Measurements from ENCODE around the gene SSBP3.

The SSBP3 gene

DNA sequence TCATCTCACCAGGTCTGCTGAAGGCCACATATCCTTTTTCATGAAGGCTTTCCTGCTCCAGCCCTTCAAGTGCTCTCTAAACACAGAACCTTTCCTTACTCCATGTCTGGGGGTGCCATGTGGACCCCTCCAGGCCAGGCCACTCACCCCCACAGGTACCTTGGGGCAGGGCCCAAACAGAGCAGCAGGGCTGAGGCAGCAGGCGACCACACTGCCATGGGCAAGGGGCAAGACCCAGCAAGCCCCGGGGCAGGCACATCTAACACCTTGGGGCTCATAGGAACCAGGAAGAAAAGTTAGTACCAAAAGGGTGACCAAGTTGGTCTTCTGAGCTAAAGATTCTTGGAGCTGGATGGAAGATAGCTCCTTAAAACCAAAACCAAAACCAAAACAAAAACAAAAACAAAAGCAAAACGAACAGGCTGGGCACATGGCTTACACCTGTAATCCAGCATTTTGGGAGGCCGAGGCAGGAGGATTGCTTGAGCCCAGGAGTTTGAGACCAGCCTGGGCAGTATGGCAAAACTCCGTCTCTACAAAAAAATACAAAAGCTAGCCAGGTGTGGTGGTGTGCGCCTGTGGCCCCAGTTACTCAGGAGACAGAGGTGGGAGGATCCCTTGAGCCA lies 142.5 kb downstream of the SSBP3 start:
- DNase-seq: no peak

GRCh38 chr1:54262244-54262643 lies 143.9 kb downstream of the SSBP3 start:
- DNase-seq: no peak

- no peak for DNase-seq
Measured at GRCh38 chr1:54260810-54261209, 145.4 kb downstream of the SSBP3 start.

GRCh38 chr1:54259546-54260140 lies 146.6 kb downstream of the SSBP3 start:
- DNase-seq: peak; percentile 32 to 68

DNA sequence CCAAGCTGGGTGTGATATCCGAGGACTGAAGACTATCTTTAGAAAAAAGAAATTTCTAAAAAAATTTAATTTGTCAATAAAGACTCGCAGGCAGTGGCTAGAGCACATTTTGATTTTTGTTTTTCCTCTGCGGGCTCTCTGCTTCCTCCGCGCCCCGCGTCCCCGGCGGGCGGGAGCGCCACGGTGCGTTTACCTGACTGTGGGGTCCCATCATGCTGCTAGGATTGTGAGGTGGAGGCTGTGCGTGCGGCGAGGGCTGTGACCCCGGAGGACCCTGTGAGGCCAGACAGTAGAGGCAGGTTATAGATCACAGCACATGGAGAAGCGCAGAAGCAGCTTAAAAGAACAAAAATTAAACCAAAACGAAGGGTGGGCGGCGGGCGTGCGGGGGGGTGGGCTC lies 148.3 kb downstream of the SSBP3 start:
- DNase-seq: no peak

DNA sequence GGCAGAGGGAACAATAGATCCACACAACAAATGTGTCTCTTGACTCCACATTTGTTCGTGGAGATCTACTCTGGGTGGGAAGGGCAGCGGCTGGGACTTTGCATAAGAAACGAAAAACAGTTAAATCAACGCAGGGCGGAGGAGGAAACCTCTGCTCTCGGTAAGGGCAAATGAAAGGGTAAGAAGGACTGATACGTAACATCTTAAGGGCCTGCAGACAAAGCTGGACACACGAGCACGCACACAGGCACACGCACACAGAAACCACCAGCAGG lies 148.9 kb downstream of the SSBP3 start:
- DNase-seq: no peak

DNA sequence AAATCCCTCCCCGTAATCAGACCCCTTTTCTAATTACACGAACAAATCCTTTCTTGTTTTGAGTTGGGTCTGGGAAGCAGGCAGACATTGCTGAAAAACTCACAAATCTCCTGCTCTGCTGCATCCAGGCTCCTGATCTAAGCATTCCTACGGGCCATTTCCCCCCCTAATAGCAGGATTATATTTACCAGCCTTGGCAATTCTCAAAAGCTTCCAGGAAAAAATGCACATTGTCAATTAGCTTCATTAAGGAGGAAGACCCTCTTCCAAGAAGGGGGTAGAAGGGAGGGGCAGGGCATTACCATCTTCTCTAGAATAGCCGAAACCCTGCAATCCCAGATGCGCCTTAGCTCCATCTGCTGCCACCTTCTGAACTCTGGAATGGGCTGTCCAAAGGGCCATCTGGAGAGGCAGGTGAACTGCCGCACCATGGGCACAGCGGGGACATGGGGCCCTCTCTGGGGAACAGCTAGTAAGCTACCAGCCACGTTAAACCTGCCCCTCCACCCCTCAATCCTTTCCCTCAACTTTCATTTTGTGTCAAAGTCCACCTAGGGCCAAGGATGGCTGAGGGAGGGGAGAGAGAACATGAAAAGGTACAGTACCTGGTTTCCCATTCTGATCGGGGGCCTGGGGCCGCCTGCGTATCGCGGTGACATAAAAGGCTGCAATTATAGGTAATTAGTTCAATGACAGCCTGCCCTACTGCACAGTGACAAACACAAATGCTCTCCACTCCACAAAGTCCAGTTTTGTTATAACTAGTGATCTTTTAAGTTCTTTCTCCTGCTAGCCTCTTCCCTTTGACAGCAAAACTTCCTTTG lies 149.5 kb downstream of the SSBP3 start:
- peak in 1 of 2 experiments; percentile 55 for DNase-seq

DNA sequence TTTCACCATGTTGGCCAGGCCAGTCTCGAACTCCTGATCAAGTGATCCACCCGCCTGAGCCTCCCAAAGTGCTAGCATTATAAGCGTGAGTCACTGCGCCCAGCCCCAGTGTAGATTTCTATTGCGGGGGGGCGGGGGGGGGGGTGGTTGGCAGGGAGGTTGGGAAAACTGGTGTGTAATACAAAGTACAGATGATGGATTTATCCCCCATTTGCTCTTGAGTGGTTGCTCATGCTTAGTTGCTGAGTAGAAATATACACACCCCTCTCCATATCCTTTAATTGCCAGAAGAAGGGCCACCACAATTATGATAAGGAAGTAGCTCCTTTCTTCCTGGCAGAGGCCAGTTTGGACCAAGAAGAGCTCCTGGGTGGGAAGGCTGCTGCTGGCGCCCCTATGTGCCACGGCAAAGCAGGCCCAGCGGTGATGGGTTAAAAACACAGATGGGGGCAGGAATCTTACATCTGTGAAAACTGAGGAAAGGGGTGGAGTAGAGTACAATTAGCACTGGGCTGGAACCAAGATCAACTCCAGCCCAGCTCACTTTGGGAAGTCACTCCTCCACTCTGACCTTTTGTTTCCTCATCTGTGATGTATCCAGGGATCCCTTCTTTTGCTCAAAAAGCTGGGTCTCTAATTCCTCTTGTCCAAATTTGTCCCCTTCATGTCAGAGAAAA lies 151.0 kb downstream of the SSBP3 start:
- DNase-seq: no peak

DNA sequence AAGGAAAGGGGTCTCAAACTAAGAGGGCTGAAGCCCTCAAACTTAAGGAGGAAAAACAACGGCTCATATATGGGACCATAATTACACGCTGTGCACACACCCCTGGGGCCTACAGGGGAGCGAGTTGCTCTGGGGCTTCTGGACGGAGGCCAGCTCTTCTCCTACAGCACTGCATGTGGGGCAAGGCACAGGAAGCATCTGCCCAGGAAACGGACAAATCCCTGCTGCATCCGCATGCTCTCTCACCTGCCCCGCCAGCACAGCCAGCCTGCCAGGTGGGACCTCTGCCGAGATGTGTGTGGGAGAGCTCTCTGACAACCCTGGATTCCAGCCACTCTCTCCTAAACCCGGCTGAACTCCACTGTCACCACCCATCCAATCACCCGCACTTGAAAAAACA lies 152.1 kb downstream of the SSBP3 start:
- DNase-seq: peak; percentile 85 to 94

- DNase-seq: peak in 1 of 2 experiments; percentile 34
Measured at GRCh38 chr1:54253480-54253879, 152.7 kb downstream of the SSBP3 start.

DNA sequence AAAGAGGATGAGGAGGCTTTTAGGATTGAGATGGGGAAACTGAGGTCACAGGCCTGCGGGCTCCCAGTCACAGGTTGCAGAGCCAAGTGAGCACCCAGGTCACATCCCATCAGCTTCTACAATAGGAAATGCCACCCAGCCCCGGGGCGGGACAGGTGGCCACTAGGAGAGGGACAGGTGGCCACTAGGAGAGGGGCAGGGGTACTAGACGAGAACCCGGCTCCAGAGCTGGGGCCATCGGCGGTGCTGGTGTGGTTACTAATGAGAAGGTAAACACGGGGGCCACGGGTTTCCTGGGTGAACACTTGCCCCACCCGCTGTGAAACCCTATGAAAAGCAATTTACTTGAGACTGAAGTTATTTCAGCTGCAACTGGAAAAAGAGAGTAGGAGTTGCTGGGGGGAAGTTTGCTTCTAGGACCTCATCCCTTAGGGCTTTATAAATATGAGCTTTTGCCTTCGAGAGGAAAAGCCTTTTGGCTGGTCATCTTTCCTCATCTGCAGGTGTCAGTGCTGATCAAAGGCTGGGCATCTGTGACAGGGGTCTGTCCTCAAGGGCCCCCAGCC lies 153.7 kb downstream of the SSBP3 start:
- DNase-seq: no peak

DNA sequence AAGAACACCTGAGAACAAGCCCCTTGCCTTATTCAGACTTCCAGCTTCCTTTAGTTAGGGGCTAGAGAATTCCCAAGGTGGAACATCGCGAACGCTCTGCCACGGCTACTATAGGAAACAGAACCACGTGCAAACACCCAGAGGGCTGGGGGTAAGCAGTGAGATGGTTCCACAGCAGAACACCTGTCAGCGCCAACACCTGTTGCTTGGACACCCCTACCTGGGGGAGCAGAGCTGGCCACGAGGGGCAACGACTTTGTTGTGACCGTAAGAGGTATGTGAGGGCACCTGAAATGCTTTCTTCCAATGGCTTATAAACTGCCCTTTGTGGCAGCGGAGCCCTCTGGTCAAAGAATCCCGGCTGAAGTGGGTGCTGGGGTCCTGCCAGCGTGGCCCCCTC lies 155.5 kb downstream of the SSBP3 start:
- DNase-seq: no peak

DNA sequence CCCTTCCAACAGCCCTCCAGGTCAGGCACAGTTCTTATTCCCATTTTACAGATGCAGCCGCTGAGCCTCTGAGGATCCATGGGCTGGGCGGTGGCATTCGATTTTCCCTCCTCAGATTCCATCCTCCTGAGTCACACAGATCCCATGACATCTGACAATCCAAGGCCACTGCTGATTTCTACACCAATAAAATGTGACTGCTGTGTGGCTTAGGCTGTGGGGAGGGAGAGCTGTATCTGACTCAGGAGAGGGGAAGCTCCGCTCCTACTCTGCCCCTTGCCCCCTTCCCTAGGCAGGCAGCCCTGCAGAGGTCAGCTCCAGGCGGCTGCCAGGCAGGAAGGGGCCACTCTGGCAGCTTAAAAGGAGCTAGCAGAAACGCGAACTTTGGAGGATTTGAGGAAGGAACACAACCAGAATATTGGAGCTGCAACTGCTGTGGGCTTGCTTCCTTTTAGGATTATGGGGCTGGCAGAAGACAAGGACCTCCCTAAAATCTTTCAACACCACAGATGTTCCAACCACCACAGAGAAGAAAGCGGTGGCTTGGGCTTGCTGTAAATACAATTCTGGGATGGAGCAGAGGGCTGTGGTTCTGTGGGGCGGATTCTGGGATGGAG lies 156.3 kb downstream of the SSBP3 start:
- DNase-seq: no peak

DNA sequence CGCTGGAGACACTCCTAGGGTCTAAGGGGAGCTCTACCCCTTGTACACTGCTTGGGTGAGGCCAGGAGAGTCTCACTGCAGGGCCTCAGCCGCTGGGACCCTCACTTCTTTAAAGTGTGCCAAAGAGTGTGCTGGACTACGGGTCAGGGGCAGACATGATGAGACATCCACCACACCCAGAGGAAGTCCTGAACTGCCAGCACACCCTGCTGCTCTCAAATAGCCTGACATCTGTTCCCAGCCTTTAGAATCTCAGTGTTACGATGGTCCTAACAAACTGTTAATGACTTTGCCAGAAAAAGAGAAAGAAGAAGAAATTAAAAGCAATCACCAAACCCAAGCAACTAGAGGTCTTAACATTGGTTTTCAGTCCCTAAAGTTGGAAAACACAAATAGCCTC lies 157.2 kb downstream of the SSBP3 start:
- DNase-seq: no peak

DNA sequence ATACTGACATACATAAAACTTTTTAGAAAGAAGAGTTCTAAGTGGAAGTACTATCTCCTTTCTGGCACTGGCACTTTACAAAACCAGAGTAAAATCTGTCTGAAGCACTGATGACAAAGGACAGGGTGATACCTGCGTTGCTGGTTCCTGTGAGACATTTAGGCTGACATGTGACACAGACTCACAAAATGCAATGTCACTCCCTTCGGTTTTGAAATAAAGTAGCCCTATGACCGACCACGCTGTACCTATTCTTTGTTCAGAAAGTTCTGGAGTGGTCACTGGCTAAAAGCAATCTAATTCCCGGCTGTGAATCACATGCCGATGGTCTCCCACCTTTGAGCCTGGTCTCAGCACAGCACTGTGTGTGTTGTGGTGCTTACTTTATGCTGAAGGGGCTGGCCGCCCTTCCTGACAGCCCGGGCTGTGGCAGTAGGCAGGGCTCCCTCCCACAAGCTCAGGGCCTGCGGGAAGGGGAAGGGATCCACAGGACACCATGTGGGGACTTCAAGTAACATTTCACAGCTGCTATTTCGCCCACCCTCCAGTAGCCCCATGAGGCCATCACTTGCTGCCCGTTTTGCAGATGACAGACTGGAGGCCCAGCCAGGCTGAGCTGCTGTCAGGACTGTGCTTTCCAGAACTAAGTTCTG lies 158.2 kb downstream of the SSBP3 start:
- no peak for DNase-seq

DNA sequence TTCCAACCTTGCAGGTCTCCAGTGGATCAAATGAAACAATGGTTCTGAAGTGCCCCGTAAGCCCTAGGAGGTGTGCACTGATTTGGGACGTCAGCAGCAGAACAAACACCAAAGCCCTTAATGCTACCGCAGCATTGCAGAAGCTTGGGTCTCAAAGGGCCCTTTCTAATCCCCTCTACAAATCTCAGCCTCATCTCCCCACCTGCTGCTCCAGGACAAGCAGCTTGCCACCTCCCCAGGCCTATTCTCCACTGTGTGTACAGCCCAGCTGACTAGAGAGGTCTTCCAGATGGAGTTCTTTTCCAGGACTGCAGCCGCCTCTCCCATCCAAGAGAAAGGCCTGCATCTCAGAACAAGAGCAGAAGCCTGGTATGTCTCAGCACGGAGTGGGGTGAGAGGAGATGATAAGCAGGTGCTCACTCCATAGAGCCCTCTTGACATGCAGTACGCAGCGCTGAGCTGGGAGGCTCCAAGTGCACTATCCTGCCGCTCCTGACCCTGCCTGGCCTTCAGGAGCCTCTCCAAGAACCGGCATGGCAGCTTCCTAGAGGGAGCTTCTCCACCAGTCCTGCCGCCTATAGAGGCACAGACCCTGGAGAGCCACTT lies 160.0 kb downstream of the SSBP3 start:
- DNase-seq: no peak

- DNase-seq: no peak
Measured at GRCh38 chr1:54245501-54245900, 160.7 kb downstream of the SSBP3 start.

DNA sequence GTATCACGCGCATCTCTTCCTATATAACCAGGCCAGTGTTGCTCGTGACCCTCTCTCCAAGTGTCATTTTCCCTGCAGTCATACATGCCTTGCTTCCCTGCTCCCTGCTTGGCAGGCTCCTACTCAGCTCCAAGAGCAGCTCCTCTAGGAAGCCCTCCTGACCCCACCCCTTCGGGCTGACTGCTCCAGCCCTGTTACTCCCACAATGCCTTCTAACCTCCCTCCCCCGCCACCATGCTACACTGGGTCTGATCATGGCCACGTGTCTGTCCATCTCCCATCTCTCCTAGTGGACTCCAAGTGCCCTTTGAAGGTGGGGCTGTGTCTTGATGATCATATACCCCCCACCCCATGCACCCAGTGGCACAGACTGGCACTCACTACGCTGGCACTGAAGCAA lies 161.5 kb downstream of the SSBP3 start:
- DNase-seq: no peak

DNA sequence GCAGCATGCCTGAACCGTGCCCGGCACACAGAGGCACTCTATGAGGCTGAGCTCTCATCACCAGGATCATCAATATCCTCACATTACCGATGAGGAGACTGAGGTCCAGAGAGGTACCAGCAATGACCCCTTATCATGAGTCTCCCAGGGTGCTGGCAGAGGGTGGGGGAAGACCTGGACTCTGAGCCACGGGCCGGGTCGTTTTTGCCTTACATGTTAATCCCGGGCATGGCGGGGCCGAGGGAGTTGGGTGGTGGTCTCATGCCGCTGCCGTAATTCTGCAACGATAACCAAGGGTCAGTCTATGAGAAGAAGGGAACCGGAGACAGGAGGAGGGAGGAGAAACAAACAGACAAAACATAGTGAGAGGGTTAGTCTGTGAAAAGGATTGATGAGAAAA lies 163.2 kb downstream of the SSBP3 start:
- no peak for DNase-seq

- no peak for DNase-seq
Measured at GRCh38 chr1:54241364-54241763, 164.8 kb downstream of the SSBP3 start.

DNA sequence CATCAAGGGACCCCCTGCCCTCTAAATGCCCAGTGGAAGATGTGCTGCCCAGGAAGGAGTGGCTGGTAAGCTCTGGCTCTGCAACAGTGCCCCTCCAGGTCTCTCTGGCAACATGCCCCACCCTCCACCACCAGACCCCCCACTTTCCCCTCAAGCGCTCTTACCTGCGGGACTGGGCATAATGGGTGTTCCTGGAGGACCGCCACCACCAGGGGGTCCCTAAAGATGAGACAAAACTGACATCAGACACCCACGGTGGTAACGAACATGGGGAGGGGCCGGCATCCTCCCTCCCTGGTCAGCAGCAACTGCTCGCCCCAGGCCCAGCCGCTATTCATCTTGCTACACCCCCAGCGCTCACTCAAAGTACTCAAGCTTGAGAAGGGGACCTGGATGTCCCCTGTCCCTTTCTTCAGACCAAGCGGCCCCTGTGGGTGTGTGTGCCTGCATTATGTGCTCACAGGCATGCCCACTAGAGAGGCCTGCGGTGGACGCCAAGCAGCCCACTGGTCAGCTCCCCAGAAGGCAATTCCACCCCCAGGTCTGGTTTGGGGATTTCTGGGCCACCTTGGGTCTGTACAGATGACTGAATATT lies 165.4 kb downstream of the SSBP3 start:
- no peak for DNase-seq

DNA sequence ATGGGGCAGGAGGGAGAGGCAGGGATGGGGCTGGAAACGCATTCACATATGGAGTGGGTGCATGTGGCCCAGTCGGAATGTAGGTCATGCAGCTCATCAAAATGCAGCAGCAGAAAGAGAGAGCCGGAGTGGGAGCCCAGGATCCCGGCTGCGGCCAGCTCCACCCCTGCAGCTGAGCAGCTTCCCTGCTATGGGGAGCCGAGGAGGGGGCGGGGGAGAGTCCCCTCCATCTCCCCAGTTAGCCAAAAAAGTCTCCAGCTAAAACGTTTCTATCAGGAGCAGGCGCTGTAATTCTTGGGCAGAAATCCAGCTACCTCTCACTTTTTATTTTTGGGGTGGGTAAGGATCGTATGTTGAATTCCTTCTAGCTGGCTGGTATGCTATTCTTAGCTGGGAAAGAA lies 166.6 kb downstream of the SSBP3 start:
- DNase-seq: no peak

Measured in NCI-H2081 (cell line).